ENCODE data around the gene ZSWIM6.

DNA sequence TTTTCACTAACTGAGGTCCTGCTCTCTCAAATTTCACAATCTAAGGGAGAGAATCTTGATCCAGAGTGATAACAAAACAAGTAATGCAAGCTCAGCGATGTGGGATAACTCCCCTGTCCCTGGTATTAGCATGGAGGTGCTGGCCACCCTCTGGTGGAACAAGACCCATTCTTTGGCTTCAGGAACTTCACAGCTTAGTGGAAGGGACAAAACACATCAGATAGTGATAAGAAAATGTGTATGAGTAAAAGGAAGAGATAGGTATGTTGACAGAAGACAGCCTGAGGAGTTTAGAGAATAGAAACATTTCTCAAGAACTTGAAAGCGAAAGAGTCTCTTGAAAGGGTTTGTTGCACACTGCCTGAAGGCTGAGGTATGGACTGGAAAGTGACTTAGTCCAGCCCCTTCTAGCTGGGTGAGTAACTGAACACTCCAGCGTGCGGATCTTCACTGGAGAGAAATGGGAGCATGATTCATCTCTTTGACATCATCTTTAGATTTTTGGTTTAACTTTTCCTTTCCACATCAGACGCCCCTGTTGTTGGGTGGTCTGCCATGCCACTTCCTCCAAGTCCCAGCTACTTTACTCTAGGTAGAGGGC is 25.4 kb upstream of the ZSWIM6 start:
- TF ChIP-seq, protein P1, sequence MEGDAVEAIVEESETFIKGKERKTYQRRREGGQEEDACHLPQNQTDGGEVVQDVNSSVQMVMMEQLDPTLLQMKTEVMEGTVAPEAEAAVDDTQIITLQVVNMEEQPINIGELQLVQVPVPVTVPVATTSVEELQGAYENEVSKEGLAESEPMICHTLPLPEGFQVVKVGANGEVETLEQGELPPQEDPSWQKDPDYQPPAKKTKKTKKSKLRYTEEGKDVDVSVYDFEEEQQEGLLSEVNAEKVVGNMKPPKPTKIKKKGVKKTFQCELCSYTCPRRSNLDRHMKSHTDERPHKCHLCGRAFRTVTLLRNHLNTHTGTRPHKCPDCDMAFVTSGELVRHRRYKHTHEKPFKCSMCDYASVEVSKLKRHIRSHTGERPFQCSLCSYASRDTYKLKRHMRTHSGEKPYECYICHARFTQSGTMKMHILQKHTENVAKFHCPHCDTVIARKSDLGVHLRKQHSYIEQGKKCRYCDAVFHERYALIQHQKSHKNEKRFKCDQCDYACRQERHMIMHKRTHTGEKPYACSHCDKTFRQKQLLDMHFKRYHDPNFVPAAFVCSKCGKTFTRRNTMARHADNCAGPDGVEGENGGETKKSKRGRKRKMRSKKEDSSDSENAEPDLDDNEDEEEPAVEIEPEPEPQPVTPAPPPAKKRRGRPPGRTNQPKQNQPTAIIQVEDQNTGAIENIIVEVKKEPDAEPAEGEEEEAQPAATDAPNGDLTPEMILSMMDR (conservative IDR thresholded peaks at IDR 0.05; ENCODE audit: low read length), result no peak
- no peak for TF ChIP-seq EZH2phosphoT487 (IDR thresholded peaks at IDR 0.05; ENCODE audit: borderline replicate concordance, low read depth, low read length)
